HG03558 (cell line): ENCODE measurements around the gene MLC1.

Experiments
- ATAC-seq: cut with Tn5 transposase; IDR thresholded peaks from one replicate; pipeline ENCODE4 v1.9.1; 2021; ENCODE audit warnings: moderate number of reproducible peaks; ENCODE audit not compliant: unreplicated experiment; ENCODE audit errors: extremely low read depth

MLC1 gene

DNA sequence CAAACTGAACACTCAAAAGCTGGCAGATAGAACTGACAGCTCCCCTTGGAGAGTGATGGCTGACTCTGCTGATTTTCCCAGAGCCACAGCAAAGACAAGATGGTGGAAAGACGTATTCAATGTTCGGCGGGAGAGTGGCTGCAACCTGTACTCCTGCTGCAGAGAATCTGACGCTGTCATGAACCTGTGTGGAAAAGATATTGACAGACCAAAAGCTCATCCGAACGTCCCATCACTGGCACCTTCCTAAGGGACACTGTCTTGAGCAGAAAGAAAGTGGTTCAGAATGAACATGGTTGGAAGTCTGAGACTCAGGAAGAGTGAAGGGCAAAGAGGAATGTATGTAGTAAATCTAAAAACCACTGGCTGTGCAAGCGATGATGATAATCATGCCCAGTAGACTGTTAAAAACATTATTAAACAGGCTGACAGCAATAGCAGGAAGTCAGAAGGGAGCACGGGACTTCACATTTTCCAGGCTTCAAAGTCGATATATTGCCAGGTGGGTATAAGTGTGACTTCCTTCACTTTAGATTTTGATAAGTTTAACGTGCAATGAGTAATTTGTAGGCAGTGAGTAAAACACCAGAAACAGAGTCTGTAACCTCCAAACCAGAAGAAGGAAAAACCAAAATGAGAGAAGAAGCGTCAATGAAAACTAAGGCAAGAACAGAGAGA, 66.5 kb downstream of the MLC1 start:
- ATAC-seq: no peak

DNA sequence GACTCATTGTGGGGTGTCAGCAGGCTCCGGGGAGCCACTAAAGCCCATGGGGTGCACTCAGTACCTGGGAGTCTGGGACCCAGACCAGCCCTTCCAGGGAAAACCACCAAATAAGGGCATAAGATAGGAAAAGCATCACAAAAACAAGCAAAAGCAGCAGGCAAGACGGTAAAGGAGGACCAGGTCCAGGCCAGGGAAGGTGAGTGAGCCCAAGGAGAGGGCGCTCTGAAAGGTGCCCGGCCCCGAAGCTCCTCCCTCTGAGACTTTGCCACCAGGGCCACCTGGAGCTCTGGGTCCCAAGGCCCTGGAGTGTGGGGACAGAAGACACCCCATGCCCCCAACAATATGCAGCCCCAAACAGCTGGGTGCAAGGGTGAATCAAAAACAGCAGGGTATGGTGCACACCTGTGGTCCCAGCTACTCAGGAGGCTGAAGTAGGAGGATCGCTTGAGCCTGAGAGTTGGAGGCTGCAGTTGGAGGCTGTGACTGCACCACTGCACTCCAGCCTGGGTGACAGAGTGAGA, 67.5 kb downstream of the MLC1 start:
- ATAC-seq: no peak

DNA sequence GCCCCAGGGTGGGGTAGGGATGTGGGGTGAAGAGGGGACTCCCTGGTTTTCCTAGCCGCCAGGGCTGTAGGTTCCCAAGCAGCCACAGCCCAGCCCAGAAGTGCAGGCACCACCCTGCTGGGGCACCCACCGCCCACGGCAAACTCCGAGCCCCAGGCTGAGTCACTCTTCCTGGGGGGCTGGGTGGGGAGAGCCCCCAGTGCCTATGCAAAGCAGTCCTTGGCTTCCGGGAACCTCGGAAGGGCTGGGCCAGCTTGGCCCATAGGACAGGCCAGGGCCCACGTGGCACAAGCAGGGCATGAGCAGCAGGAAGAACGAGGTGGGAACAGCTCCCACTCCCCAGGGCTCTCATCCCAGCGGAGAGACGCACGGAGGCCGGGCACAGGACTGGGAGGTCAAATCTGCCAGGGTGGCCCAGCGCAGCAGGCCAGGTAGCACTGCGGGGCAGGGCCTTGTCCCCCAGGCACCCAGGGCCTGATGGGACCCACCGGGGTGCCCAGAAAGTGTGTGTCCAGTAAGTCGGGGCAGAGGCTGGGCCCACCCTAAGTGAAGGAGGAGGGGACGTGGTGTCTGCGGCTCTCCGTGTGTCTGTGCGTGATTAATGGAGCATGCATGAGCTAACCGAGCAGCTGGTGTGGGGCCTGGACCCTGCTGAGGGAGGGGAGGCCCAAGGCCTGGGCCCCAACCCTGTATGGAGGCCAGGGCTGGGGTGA, 68.1 kb downstream of the MLC1 start:
- no peak for ATAC-seq

DNA sequence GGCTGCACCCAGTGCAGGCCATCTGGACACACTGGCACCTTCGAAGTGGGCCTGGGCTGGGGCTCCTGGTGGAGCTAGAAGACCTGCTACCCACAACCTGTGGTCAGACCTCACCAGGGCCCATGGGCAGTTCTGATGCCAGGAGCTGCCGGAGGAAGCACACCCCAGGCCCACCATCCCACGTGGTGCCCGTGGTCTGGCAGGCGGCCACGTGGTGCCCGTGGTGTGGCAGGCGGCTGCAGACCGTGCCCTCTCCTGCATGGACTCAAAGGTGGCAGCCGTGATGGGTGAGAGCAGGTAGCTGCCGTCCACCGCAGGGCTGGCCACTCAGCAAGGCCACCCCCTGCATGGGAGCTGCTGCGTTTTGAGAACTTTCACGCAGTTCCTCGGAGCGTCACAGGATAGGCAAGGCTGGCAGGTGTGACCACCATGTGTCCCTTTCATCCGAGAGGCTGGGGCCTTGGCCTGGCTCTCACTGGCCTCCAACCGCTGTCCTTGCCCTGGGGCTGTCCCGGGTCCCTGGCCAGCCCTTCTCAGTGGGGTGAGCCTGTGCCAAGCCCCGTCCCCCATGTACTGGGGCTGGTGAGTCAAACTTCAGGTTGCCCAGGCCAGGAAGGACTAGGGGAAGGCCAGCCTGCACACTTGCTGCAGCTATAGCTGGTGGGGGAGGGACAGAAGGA, 68.8 kb downstream of the MLC1 start:
- ATAC-seq: no peak

DNA sequence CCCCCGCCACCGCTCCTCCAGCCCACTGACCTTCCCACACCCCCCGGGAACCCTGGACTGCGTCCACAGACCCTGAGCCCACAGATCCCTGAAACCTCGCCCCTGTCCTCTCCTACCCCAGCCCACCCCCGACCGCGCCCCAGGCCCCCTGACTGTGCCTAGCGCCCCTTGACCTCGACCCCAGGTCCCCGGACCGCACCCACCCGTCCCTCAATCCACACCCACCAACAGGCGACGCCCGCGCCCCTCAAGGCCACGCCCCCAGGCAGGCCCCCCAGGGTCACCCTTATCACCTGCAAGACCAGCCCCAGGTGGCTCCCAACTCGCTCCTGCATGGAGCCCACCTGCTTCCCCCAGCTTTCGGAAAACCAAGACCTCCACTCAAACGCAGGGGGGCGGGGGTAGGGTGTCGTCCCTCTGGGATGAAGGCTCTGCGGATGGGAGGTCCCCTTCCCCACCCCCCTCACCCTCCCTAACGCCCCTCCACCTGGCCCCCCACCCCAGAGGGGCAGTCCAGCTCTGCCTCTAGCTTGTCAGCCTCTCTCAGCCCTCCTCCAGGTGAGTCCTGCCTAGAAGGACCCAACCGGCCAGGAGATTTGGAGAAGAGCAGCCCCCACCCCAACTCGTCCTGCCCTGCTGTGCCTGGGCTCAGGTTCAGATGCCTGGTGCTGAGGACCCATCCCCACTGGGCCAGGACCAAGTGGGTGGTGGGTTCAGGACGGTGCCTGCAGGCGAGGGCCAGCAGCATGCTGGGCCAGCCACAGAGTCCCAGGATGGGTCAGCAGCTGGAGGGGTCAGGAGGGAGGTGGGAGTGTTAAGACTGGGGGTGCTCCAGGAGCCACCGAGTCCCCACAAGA, 69.5 kb downstream of the MLC1 start:
- no peak for ATAC-seq

DNA sequence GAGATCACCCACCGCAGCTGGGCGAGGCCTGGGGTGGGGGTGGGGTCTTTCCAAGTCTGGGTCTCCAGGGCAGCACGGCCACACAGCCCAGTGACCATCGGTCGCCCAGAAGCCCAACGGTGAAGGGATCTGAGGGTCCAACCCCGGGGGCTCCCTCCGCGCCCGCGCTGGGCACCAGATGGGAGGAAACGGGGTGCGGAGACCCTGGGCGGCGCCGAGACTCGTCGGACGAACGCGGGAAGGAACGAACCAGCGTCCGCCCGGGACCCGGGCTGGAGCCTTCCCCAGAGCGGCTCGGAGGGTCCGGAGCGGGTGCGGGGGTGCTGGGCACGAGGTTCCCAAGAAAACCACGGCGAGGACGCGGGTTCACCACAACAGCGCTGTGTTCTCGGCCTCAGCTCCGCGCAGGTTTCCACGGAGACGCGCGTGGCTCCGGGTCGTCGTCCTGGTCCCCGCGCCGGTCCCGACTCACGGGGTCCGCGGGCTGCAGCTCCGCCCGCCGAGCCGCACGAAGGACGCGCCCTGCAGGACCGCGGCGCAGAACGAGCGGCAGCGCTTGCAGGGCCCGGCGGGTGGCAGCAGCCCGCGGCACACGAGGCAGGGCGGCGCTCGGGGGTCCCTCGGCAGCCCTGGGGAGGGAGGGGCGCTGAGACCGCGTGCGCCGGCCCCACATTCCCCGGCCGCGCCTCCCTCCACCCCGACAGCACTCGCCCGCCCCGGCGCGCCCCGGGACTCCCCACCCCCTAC, 70.4 kb downstream of the MLC1 start:
- ATAC-seq: no peak

DNA sequence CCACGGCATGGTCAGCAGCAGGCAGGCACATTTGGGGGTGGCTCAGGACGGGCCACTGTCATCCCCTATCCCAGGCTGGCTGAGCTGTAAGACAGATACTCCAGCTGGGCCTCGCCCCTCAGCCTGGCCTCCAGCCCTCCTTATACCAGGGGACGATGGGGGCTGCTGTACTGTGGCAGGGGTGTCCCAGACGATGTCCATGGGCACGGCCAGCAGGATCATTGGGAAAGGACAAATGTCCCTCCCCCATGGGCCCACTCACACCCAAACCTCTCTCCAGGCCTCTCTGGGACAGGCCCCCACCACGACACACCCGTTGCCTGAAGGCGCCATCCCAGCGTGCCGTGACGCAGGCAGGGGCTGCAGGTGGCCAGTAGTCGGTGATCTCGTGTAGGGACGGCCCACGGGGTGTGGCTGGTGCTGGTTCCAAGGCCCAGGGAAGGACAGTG, 71.1 kb downstream of the MLC1 start:
- ATAC-seq: no peak

DNA sequence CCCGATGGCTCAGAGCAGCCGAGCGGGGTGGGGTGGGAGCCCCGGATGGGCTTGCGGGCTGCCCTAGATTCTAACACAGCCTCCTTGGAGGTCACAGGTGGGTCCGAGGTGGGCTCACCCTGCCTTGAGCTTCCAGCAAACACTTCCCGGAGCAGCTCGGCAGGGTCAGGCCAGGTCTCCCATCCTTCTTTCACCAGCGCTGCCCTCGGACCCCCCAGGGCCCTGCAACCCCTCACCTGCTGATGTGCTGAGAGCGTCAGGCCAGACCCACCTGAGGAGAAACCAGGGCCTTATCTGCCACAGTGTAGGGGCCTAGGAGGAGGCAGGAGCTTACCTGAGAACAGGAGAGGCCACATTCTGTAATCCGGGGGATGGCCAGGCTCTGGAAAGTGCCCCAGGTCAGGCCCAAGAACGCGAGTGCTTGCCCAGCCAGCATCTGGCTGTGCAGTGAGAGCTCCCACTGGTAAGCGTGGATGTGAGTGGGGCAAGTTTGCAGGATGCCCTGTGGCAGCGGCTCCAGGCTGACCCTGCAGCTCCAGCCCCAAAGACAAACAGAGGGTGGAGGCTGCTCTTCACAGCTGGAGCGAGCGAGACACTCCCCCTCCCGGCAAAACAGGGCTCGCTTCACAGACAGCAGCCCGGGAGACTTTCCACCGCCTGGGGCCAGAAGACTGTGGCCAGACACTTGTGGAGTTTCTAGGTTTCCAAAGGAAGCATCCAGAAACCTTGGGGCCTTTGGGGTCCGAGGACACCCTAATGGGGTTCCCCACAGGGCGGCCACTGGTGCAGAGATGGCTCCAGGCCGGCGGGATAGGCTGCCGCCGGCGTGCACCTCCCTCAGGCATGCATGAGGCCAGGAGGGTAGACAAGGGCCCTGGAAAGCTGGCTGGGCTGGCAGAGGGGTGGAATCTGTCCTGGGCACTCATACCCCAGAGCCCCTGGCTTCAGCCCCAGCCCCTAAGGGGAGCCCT, 72.7 kb downstream of the MLC1 start, which contains the start of gene IL17REL:
IL17REL (minus strand) TSS at position 555 of the 971 bp plus-strand sequence; CDS start at position 436, 119 bp downstream.
- no peak for ATAC-seq

DNA sequence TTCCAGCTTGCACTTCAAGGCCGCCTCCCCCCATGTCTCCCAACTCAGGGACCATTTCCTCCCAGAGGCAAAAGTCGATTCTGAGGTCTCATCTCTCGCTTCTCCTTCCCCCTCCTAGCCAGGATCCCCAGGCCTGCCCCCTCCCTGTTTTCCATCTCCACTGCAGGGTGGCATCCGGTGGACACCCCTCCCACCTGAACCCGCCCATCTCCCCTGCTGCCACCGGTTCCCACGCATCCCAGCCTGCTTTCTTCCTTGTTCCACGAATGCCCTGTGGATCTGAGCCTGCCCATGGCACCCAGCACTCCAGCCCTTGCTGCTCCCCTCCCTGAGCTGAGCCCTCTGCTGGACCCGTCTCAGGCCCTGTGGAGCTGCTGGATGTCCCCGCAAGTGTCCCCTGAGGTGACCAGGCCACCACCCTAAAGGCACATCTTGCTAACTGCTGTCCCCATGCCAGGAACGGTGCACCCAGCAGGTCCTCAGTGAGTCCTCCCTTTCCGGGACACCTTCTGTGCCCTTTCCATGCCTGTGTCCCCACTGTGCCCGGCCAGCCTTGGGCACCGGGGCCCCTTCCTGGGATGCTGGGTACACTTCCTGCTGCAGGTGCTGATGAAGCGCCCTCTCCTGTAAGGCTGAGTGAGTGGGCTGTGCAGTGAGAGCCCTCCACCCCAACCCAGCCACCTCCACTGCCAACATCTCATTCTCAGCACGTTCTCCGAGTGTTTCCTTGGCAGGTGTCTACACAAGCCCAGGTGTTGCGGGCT, 73.6 kb downstream of the MLC1 start:
- ATAC-seq: no peak

DNA sequence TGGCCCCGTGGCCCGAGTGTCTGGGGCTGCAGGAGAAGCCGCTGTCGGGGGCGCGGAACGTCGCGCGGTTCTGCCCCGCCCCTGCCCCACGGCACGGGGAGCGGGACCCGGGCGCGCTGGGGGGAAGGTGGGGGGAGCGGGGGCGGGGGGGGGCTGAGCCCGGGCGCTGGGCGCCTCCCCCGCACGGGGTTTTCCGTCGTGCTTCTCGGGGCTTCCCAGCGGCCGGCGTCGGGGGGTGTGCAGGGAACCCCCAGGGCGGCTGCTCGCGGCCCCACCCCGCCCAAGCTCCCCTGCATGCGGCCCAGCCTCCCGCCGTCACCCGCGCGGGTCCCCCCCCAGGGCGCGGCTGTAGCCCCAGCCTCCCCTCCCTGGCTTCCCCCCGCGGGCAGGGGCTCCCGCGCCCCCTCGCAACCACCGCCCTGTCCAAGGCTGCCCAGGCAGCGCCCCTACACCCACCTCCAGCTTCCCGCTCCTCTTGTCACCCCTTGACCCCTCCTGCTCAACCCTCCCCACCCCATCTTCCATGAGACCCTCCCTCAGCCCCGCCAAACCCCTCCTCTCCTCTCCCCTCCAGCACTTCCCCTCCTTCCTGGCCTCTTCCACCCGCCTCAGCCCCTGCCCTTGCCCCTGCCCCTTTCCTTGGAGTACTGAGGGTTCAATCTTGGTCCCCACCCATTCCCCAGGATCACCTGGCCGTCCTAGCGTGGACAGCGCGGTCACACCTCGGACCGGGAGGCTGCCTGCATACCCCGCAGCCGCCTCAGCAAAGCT, 74.4 kb downstream of the MLC1 start:
- ATAC-seq: no peak

DNA sequence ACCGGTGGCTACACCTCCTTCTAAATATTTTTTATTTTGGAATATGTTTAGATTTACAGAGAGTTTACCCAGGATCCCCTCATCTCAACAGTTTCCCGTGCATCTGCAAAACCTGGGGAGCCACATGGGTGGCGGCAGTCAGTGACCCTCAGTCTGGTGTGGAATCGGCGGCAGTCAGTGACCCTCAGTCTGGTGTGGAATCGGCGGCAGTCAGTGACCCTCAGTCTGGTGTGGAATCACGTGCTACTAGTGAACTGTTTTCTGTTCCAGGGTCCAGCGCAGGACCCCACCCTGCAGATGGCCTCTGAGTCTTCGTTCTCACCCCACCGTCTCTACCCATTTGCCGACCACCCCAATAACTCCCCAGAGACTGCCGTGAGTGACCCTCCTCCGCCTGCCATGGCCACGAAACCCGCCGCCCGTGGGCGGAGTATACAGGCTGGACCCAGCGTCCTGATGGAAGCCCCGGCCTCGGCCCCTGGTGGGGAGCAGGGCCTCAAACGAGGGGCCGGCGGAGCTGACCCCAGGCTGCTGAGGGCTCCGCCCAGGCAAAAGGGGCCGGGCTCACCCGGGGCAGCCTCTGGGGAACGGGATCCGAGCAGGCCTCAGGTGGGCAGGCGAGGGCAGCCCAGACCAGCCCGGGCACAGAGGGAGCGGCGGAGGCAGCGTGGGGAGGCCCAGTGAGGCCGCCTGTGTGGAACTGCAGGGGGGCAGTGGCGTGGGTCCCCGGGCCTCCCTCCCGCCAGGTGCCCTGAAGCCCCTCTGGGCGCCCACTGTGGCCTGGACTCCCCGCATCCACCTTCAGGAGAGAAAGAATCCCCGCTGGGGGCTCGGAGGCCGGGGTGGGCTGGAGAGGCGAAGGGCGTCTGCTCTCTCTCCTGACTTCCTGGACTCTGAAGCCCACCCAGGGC, 75.2 kb downstream of the MLC1 start:
- ATAC-seq: no peak
